Caco-2 (cell line): ENCODE measurements around the gene ARHGAP27. TPM values are rescaled to one million over a fixed set of nuclear protein-coding genes. Genes with fewer than 3 reads are reported as not detected.
A peak's percentile ranks its signal among the peaks of the same experiment; 100 is the strongest.

Experiments used
- BruUV-seq: library from RNA; stranded (reverse); fragments of 400-500 nt; replicated peaks from 2 replicates; lab custom pipeline; 2021; lab: Mats Ljungman, UMichigan
- CTCF ChIA-PET: fragments of 300-600 bp; sonication (Branson Sonifier 250); formaldehyde crosslinking; loops from one replicate; lab custom pipeline; 2022; ENCODE audit warnings: antibody characterized with exemption; lab: Charles Lee
- POLR2A ChIA-PET: fragments of 300-600 bp; sonication (Branson Sonifier 250); formaldehyde crosslinking; loops from one replicate; lab custom pipeline; 2022; ENCODE audit warnings: antibody characterized with exemption; lab: Charles Lee
- DNase-seq, 2 experiments: peaks; one replicate each; pipeline versions ENCODE4 v3.0.0 to v3.0.0-alpha.2; 2020 to 2022
- H3K27me3 ChIP-seq: replicated peaks from 2 replicates; pipeline ENCODE4 v1.6.0; 2011; ENCODE audit warnings: low read length; ENCODE audit not compliant: control insufficient read depth, insufficient read depth
- H3K36me3 ChIP-seq: 2 replicates; pipeline ENCODE4 v1.5.1; 2011; ENCODE audit warnings: low read length; ENCODE audit not compliant: control insufficient read depth, insufficient read depth
- H3K4me1 ChIP-seq: fragments of 250-450 bp; sonication (Bioruptor Pico); 2 replicates; pipeline ENCODE4 v1.5.1; 2020; ENCODE audit warnings: mild to moderate bottlenecking
- H3K4me3 ChIP-seq: 2 replicates; pipeline ENCODE4 v1.5.1; 2011; ENCODE audit warnings: low read depth, mild to moderate bottlenecking, control low read depth, low read length
- H3K9me3 ChIP-seq: fragments of 250-450 bp; sonication (Bioruptor Pico); 2 replicates; pipeline ENCODE4 v1.5.1; 2020; ENCODE audit warnings: mild to moderate bottlenecking, moderate library complexity
- H3K27ac Mint-ChIP-seq: one replicate; pipeline ENCODE4 v1.8.0; 2022; ENCODE audit warnings: mixed read lengths; ENCODE audit not compliant: unreplicated experiment
- H3K27me3 Mint-ChIP-seq: one replicate; pipeline ENCODE4 v1.8.0; 2022; ENCODE audit warnings: mixed read lengths; ENCODE audit not compliant: insufficient read depth, unreplicated experiment
- H3K36me3 Mint-ChIP-seq: one replicate; pipeline ENCODE4 v1.8.0; 2022; ENCODE audit warnings: mild to moderate bottlenecking, mixed read lengths; ENCODE audit not compliant: insufficient read depth, unreplicated experiment
- H3K4me1 Mint-ChIP-seq: one replicate; pipeline ENCODE4 v1.8.0; 2022; ENCODE audit warnings: low read depth, mixed read lengths; ENCODE audit not compliant: unreplicated experiment
- H3K4me3 Mint-ChIP-seq: one replicate; pipeline ENCODE4 v1.8.0; 2022; ENCODE audit warnings: mild to moderate bottlenecking, moderate library complexity, mixed read lengths; ENCODE audit not compliant: unreplicated experiment
- H3K9me3 Mint-ChIP-seq: one replicate; pipeline ENCODE4 v1.8.0; 2022; ENCODE audit warnings: mixed read lengths; ENCODE audit not compliant: unreplicated experiment
- CTCF ChIP-seq, 2 experiments: fragments of 200-600 bp in 1 of 2; IDR thresholded peaks; 1 replicate in 1 of 2; 2 replicates in 1 of 2; pipeline versions ENCODE4 v1.5.1 to v1.8.0; 2011 to 2022; ENCODE audit warnings: antibody characterized with exemption in 1 of 2, control low read depth in 1 of 2, inconsistent platforms in 1 of 2, low read depth in 1 of 2, low read length in 1 of 2, mild to moderate bottlenecking in 1 of 2, moderate library complexity in 1 of 2; ENCODE audit not compliant: insufficient read depth in 1 of 2, severe bottlenecking in 1 of 2, unreplicated experiment in 1 of 2
- intact Hi-C: fragments of 100-400 bp; cut with micrococcal nuclease; formaldehyde crosslinking; loops from one replicate; pipeline ENCODE4 v1.10.0; 2022; ENCODE audit not compliant: unreplicated experiment
- total RNA-seq: library from RNA; stranded (reverse); gene quantifications from 2 replicates; pipeline ENCODE4 v1.2.3, GENCODE V29; 2022

ARHGAP27 gene
- total RNA-seq, 1 experiment from 2014 or later = 35.9 TPM

- TF ChIP-seq CTCF (IDR thresholded peaks at IDR 0.05; ENCODE audit: insufficient read depth in 1 of 2, low read depth in 1 of 2, low read length in 1 of 2, severe bottlenecking in 1 of 2, unreplicated experiment in 1 of 2) = no peak
- Mint-ChIP-seq H3K27ac (no peak overlapping the region), H3K36me3 (no peaks in the 10 kb centered on the region), H3K4me3 (no peak overlapping the region), H3K27me3 (no peaks in the 10 kb centered on the region), H3K4me1 (no peaks in the 10 kb centered on the region), H3K9me3 (no peaks in the 10 kb centered on the region)
- no peak for DNase-seq
- no peaks in the 10 kb centered on the region for H3K36me3 ChIP-seq
- no peaks in the 10 kb centered on the region for H3K27me3 ChIP-seq
- CTCF ChIA-PET = no interaction called here
- no TSS peak for BruUV-seq
- H3K4me3 ChIP-seq = no peak overlapping the region
- POLR2A ChIA-PET = interaction anchor here (0.7 kb wide), 1 partner anchor 62 kb away, joined by 5 read pairs; no protein-coding TSS in a partner anchor
- intact Hi-C loops = no loop called here
- no peaks in the 10 kb centered on the region for H3K4me1 ChIP-seq
- H3K9me3 ChIP-seq = no peaks in the 10 kb centered on the region; the same call in 1 of the 2 replicates
Measured at GRCh38 chr17:45361451-45361850, 71.2 kb downstream of the ARHGAP27 start.

- Histone ChIP-seq H3K4me1 (peaks cover 17% of the 10 kb centered on the region), H3K36me3 (no peaks in the 10 kb centered on the region), H3K27me3 (no peaks in the 10 kb centered on the region), H3K4me3 (no peak overlapping the region), H3K9me3 (no peaks in the 10 kb centered on the region; the same call in 1 of the 2 replicates)
- no peaks in the 10 kb centered on the region for H3K27me3 Mint-ChIP-seq
- no TSS peak for BruUV-seq
- no peak overlapping the region for H3K4me3 Mint-ChIP-seq
- POLR2A ChIA-PET = no interaction called here
- no peaks in the 10 kb centered on the region for H3K36me3 Mint-ChIP-seq
- no peak for DNase-seq
- H3K9me3 Mint-ChIP-seq = peaks cover 13% of the 10 kb centered on the region
- intact Hi-C loops = no loop called here
- TF ChIP-seq CTCF (IDR thresholded peaks at IDR 0.05; ENCODE audit: insufficient read depth in 1 of 2, low read depth in 1 of 2, low read length in 1 of 2, severe bottlenecking in 1 of 2, unreplicated experiment in 1 of 2) = no peak
- H3K4me1 Mint-ChIP-seq = peaks cover 19% of the 10 kb centered on the region
- CTCF ChIA-PET = interaction anchor here (0.7 kb wide), 2 partner anchors 80 to 233 kb away, joined by 3 to 7 read pairs; no protein-coding TSS in a partner anchor
- no peak overlapping the region for H3K27ac Mint-ChIP-seq
Measured at GRCh38 chr17:45357364-45357997, 75.2 kb downstream of the ARHGAP27 start.

GRCh38 chr17:45355087-45355486, 77.6 kb downstream of the ARHGAP27 start:
- peak overlapping the region; percentile 16 for H3K27ac Mint-ChIP-seq
- H3K4me1 Mint-ChIP-seq = peaks cover 19% of the 10 kb centered on the region
- DNase-seq = peak; percentile 67 to 84
- ChIA-PET CTCF (interaction anchor here (0.6 to 1.2 kb wide), 2 partner anchors 30 to 141 kb away, joined by 3 to 4 read pairs; no protein-coding TSS in a partner anchor), POLR2A (interaction anchor here (1.5 kb wide), 1 partner anchor 17 kb away, joined by 4 read pairs; no protein-coding TSS in a partner anchor)
- no peaks in the 10 kb centered on the region for H3K27me3 ChIP-seq
- no peaks in the 10 kb centered on the region for H3K36me3 ChIP-seq
- peaks cover 14% of the 10 kb centered on the region for H3K9me3 ChIP-seq
- H3K4me3 ChIP-seq = no peak overlapping the region
- no peaks in the 10 kb centered on the region for H3K27me3 Mint-ChIP-seq
- H3K9me3 Mint-ChIP-seq = peaks cover 25% of the 10 kb centered on the region
- no peak overlapping the region for H3K4me3 Mint-ChIP-seq
- intact Hi-C loops = no loop called here
- H3K4me1 ChIP-seq = peaks cover 17% of the 10 kb centered on the region
- no peaks in the 10 kb centered on the region for H3K36me3 Mint-ChIP-seq
- no peak for TF ChIP-seq CTCF (IDR thresholded peaks at IDR 0.05; ENCODE audit: insufficient read depth in 1 of 2, low read depth in 1 of 2, low read length in 1 of 2, severe bottlenecking in 1 of 2, unreplicated experiment in 1 of 2)
- BruUV-seq = no TSS peak
